Osteoblast (primary cell): Measurements from ENCODE around the gene RBM19. TPM values are rescaled to one million over a fixed set of nuclear protein-coding genes. Genes with fewer than 3 reads are reported as not detected.

Source experiments
- DNase-seq: peaks from one replicate; pipeline ENCODE4 v3.0.0; 2011; ENCODE audit warnings: low spot score, mixed read lengths; ENCODE audit not compliant: insufficient read length; ENCODE audit errors: missing footprints
- H2AFZ ChIP-seq: 2 replicates; pipeline ENCODE4 v1.6.0; 2011; ENCODE audit warnings: mild to moderate bottlenecking, low read length
- H3K27ac ChIP-seq: 2 replicates; pipeline ENCODE4 v1.5.1; 2011; ENCODE audit warnings: mild to moderate bottlenecking, low read depth, low read length, moderate library complexity
- H3K27me3 ChIP-seq: 2 replicates; pipeline ENCODE4 v1.6.0; 2012; ENCODE audit warnings: mild to moderate bottlenecking, control low read depth, inconsistent platforms, low read length, moderate library complexity; ENCODE audit not compliant: insufficient read depth
- H3K36me3 ChIP-seq: 2 replicates; pipeline ENCODE4 v1.5.1; 2011; ENCODE audit warnings: mild to moderate bottlenecking, low read length, control low read depth, moderate library complexity; ENCODE audit not compliant: insufficient read depth
- H3K4me1 ChIP-seq: 2 replicates; pipeline ENCODE4 v1.5.1; 2011; ENCODE audit warnings: mild to moderate bottlenecking, low read length, control low read depth, moderate library complexity; ENCODE audit not compliant: insufficient read depth
- H3K4me2 ChIP-seq: 2 replicates; pipeline ENCODE4 v1.6.0; 2011; ENCODE audit warnings: mild to moderate bottlenecking, low read length; ENCODE audit not compliant: insufficient read depth
- H3K4me3 ChIP-seq: fragments of 200-600 bp; sonication (generic); 3 replicates; pipeline ENCODE4 v1.5.1; 2012; ENCODE audit warnings: mild to moderate bottlenecking, low read length, inconsistent platforms; ENCODE audit not compliant: insufficient read depth
- H3K79me2 ChIP-seq: 2 replicates; pipeline ENCODE4 v1.6.0; 2012; ENCODE audit warnings: mild to moderate bottlenecking, low read length, control low read depth, inconsistent platforms; ENCODE audit not compliant: insufficient read depth
- H3K9me3 ChIP-seq: 2 replicates; pipeline ENCODE4 v1.5.1; 2011; ENCODE audit warnings: low read depth, low read length, control low read depth
- H4K20me1 ChIP-seq: 2 replicates; pipeline ENCODE4 v1.6.0; 2012; ENCODE audit warnings: mild to moderate bottlenecking, low read length, control low read depth; ENCODE audit not compliant: insufficient read depth
- total RNA-seq: library from RNA; depleted of rRNA; stranded (reverse); fragments of >200 nt; gene quantifications from 2 replicates; pipeline ENCODE4 v1.2.3, GENCODE V29; 2012
- TF ChIP-seq, protein P1 (sequence below): IDR thresholded peaks from 2 replicates; pipeline ENCODE4 v1.5.1; 2011; ENCODE audit warnings: mild to moderate bottlenecking, low read depth, low read length, moderate library complexity; ENCODE audit errors: extremely low read depth

The RBM19 gene
- total RNA-seq, 1 donor = 27.5 TPM

- Histone ChIP-seq H3K27me3 (no peaks in the 10 kb centered on the region), H3K9me3 (no peaks in the 10 kb centered on the region), H2AFZ (no peak overlapping the region), H3K4me2 (no peak overlapping the region), H3K79me2 (no peaks in the 10 kb centered on the region), H3K27ac (no peak overlapping the region), H4K20me1 (peaks cover 41% of the 10 kb centered on the region), H3K36me3 (no peaks in the 10 kb centered on the region), H3K4me1 (peaks cover 15% of the 10 kb centered on the region), H3K4me3 (no peak overlapping the region)
- no peak for DNase-seq
- TF ChIP-seq, protein P1, sequence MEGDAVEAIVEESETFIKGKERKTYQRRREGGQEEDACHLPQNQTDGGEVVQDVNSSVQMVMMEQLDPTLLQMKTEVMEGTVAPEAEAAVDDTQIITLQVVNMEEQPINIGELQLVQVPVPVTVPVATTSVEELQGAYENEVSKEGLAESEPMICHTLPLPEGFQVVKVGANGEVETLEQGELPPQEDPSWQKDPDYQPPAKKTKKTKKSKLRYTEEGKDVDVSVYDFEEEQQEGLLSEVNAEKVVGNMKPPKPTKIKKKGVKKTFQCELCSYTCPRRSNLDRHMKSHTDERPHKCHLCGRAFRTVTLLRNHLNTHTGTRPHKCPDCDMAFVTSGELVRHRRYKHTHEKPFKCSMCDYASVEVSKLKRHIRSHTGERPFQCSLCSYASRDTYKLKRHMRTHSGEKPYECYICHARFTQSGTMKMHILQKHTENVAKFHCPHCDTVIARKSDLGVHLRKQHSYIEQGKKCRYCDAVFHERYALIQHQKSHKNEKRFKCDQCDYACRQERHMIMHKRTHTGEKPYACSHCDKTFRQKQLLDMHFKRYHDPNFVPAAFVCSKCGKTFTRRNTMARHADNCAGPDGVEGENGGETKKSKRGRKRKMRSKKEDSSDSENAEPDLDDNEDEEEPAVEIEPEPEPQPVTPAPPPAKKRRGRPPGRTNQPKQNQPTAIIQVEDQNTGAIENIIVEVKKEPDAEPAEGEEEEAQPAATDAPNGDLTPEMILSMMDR = no peak
Observed at GRCh38 chr12:113833422-113833821, 132.7 kb downstream of the RBM19 start.

DNA sequence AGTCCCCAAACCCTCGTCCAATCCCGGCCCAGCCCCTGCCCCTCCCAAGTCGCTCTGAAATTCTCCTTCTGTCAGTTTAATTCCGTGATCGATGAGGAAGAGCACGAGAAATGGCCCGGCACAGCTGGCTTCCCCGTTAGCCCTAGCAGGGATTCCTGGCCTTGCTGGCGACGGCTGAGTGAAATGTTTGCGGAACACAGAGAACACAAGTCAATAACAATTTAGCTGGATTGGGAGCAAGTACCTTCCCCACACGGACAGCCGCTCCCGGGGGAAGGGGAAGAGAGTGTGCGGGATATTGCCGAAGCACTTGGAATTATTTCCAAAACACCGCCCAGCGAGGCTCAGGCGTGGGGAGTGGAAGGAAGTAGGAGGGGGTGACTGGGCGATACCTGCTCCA is 134.6 kb downstream of the RBM19 start:
- Histone ChIP-seq H3K27me3 (no peaks in the 10 kb centered on the region), H3K4me1 (peaks cover 15% of the 10 kb centered on the region), H4K20me1 (peaks cover 36% of the 10 kb centered on the region), H2AFZ (peak overlapping the region; percentile 5), H3K36me3 (no peaks in the 10 kb centered on the region), H3K79me2 (no peaks in the 10 kb centered on the region), H3K4me2 (peak overlapping the region; percentile 82), H3K9me3 (no peaks in the 10 kb centered on the region), H3K4me3 (peak overlapping the region; percentile 46), H3K27ac (peak overlapping the region; percentile 35)
- TF ChIP-seq, protein P1 = no peak
- peak; percentile 90 for DNase-seq

DNA sequence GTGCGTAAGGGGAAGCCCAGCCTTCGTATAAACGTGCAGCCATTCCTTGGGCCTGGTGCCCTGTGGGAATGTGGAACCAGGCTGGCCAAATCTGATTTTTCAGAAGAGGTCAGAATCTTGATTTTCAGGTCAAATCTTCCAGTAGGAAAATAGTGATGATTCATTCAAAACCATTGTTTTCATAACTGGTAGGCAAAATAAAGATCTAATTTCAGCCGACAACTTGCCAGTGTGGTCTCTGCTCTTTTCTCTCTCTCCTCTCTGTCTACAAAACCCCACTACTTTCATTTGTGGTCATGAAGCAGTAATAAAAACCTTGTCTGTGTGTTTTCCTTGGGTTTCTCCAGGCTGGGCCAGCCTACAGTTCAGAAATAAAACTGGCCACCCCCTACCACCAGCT is 135.1 kb downstream of the RBM19 start:
- Histone ChIP-seq H3K9me3 (no peaks in the 10 kb centered on the region), H3K27ac (peak overlapping the region; percentile 35), H3K4me1 (peaks cover 15% of the 10 kb centered on the region), H4K20me1 (peaks cover 34% of the 10 kb centered on the region), H3K27me3 (no peaks in the 10 kb centered on the region), H2AFZ (no peak overlapping the region), H3K36me3 (no peaks in the 10 kb centered on the region), H3K79me2 (no peaks in the 10 kb centered on the region), H3K4me2 (peak overlapping the region; percentile 82), H3K4me3 (peak overlapping the region; percentile 46)
- peak; percentile 94 for DNase-seq
- TF ChIP-seq, protein P1 = no peak

- no peaks in the 10 kb centered on the region for H3K79me2 ChIP-seq
Observed at GRCh38 chr12:113829212-113829611, 136.9 kb downstream of the RBM19 start.

More at GRCh38 chr12:113829212-113829611, 136.9 kb downstream of the RBM19 start:
- H3K4me3 ChIP-seq = no peak overlapping the region
- TF ChIP-seq, protein P1 = no peak
- no peaks in the 10 kb centered on the region for H3K36me3 ChIP-seq
- H3K9me3 ChIP-seq = no peaks in the 10 kb centered on the region
- H4K20me1 ChIP-seq = peaks cover 27% of the 10 kb centered on the region
- no peak overlapping the region for H3K27ac ChIP-seq
- no peak overlapping the region for H2AFZ ChIP-seq
- H3K4me2 ChIP-seq = no peak overlapping the region
- no peak for DNase-seq
- no peaks in the 10 kb centered on the region for H3K27me3 ChIP-seq
- peaks cover 15% of the 10 kb centered on the region for H3K4me1 ChIP-seq
